Lower lobe of right lung (tissue), 2 donors: ENCODE data around the gene ZNF621. TPM values are rescaled to one million over a fixed set of nuclear protein-coding genes. Genes with fewer than 3 reads are reported as not detected.
"Not testable (repeated sequence)": the region's sequence is repeated elsewhere in the genome, so short reads cannot be mapped to it uniquely, and the experiment has no call there.

ENCODE experiments used
- ATAC-seq, 2 donors: fragments of 200-7000 bp; cut with Tn5 transposase; one replicate each; pipeline ENCODE4 v1.9.1; 2020 to 2022; ENCODE audit warnings: mild to moderate bottlenecking in 2 of 2, moderate library complexity in 2 of 2
- DNase-seq: peaks from one replicate; pipeline ENCODE4 v3.0.0-alpha.2; 2020
- H3K27ac ChIP-seq: fragments of 200-600 bp; one replicate; pipeline ENCODE4 v1.8.0; 2022
- H3K27me3 ChIP-seq: fragments of 200-600 bp; one replicate; pipeline ENCODE4 v1.8.0; 2022; ENCODE audit warnings: low read depth
- H3K36me3 ChIP-seq: fragments of 200-600 bp; one replicate; pipeline ENCODE4 v1.8.0; 2022; ENCODE audit warnings: mild to moderate bottlenecking
- H3K4me1 ChIP-seq: fragments of 200-600 bp; one replicate; pipeline ENCODE4 v1.8.0; 2022
- H3K4me3 ChIP-seq: fragments of 200-600 bp; one replicate; pipeline ENCODE4 v1.8.0; 2022; ENCODE audit warnings: mild to moderate bottlenecking
- H3K9me3 ChIP-seq: fragments of 200-600 bp; one replicate; pipeline ENCODE4 v1.8.0; 2022
- intact Hi-C: fragments of 100-400 bp; cut with DNase I; formaldehyde crosslinking; loops from one replicate; pipeline ENCODE4 v1.11.0; 2022
- total RNA-seq: library from RNA; stranded (reverse); fragmentation: NEBNext Ultra II Directional; extraction: Animal tissue kit (Norgen Biotek cat#: 25700); gene quantifications from one replicate; pipeline ENCODE4 v1.2.1, GENCODE V29; 2021
- TF ChIP-seq, protein P1 (sequence below): fragments of 200-600 bp; IDR thresholded peaks from one replicate; pipeline ENCODE4 v1.8.0; 2022; ENCODE audit warnings: antibody characterized with exemption, mild to moderate bottlenecking
- donor health status: DM: no; HTN: yes; CAD: no; lungs with severe emphysema.

ZNF621 gene
- total RNA-seq, 1 donor from 2014 or later = 19.9 TPM

GRCh38 chr3:40546816-40547215 lies 22.1 kb downstream of the ZNF621 start:
- Histone ChIP-seq H3K27ac (no peak overlapping the region), H3K36me3 (no peaks in the 10 kb centered on the region), H3K27me3 (no peaks in the 10 kb centered on the region), H3K4me3 (no peak overlapping the region), H3K4me1 (no peaks in the 10 kb centered on the region), H3K9me3 (no peaks in the 10 kb centered on the region)
- TF ChIP-seq, protein P1, sequence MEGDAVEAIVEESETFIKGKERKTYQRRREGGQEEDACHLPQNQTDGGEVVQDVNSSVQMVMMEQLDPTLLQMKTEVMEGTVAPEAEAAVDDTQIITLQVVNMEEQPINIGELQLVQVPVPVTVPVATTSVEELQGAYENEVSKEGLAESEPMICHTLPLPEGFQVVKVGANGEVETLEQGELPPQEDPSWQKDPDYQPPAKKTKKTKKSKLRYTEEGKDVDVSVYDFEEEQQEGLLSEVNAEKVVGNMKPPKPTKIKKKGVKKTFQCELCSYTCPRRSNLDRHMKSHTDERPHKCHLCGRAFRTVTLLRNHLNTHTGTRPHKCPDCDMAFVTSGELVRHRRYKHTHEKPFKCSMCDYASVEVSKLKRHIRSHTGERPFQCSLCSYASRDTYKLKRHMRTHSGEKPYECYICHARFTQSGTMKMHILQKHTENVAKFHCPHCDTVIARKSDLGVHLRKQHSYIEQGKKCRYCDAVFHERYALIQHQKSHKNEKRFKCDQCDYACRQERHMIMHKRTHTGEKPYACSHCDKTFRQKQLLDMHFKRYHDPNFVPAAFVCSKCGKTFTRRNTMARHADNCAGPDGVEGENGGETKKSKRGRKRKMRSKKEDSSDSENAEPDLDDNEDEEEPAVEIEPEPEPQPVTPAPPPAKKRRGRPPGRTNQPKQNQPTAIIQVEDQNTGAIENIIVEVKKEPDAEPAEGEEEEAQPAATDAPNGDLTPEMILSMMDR = no peak
- intact Hi-C loops = no loop called here
- DNase-seq (no peak), ATAC-seq (no peak)

- intact Hi-C loops = no loop called here
- DNase-seq (no peak), ATAC-seq (no peak)
- Histone ChIP-seq H3K36me3 (no peaks in the 10 kb centered on the region), H3K4me3 (no peak overlapping the region), H3K27me3 (no peaks in the 10 kb centered on the region), H3K4me1 (no peaks in the 10 kb centered on the region), H3K9me3 (no peaks in the 10 kb centered on the region), H3K27ac (no peak overlapping the region)
- TF ChIP-seq, protein P1 = no peak
These were observed 25.4 kb downstream of the ZNF621 start for GRCh38 chr3:40550167-40550566.

- DNase-seq (no peak), ATAC-seq (no peak)
- Histone ChIP-seq H3K9me3 (no peaks in the 10 kb centered on the region), H3K27ac (no peak overlapping the region), H3K4me1 (no peaks in the 10 kb centered on the region), H3K4me3 (no peak overlapping the region), H3K36me3 (no peaks in the 10 kb centered on the region), H3K27me3 (no peaks in the 10 kb centered on the region)
- intact Hi-C loops = no loop called here
- TF ChIP-seq, protein P1 = no peak
These were observed 32.9 kb downstream of the ZNF621 start for GRCh38 chr3:40557575-40558161.

DNA sequence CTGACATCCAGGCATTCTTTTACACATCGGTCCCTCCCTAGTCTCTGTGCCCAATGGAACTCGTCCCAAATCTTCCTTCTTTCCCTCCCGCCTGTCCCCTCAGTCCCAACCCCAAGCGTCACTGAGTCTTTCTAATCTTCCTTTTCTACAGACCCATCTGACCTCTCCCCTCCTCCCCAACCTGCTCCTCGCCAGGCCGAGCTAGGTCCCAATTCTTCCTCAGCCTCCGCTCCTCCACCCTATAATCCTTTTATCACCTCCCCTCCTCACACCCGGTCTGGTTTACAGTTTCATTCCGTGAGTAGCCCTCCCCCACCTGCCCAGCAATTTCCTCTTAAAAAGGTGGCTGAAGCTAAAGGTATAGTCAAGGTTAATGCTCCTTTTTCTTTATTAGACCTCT lies 37.7 kb downstream of the ZNF621 start:
- ATAC-seq, DNase-seq, H3K9me3 ChIP-seq, H3K4me3 ChIP-seq, H3K27ac ChIP-seq, H3K4me1 ChIP-seq, H3K36me3 ChIP-seq, H3K27me3 ChIP-seq, intact Hi-C loops: not testable (repeated sequence)

DNA sequence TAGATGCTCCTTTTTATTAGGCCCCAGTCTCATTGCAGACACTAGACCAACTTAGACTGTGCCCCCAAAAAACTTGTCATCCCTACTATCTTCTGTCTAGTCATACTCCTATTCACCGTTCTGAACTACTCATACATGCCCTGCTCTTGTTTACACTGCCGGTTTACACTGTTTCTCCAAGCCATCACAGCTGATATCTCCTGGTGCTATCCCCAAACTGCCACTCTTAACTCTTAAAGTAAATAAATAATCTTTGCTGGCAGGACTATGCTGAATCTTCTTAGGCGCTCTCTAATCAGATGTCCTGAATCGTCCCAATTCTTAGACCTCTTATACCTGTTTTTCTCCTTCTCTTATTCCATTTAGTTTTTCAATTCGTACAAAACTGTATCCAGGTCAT lies 40.9 kb downstream of the ZNF621 start:
- ATAC-seq, H3K27me3 ChIP-seq, H3K9me3 ChIP-seq, H3K36me3 ChIP-seq, intact Hi-C loops, H3K27ac ChIP-seq, DNase-seq, H3K4me3 ChIP-seq, H3K4me1 ChIP-seq: not testable (repeated sequence)

DNA sequence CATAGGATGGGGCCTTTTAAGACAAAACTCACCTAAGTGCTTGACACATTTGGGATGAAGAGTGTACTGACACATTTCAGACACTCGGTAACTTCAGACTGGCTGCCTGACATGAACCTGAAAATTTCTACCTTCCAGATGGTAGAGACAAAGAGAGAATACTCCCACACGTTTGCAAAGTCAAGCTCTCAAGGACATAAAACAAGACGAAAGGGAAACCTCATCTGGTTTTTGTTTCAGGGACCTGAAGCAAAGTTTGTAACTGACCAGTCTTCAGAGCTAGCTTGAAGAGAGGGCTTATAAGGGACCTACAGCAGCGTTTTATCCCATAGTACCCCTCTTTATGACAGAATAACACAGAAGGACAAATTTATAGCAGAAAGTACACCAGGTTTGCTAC lies 41.9 kb downstream of the ZNF621 start:
- no peaks in the 10 kb centered on the region for H3K9me3 ChIP-seq
- no peak for DNase-seq
- TF ChIP-seq, protein P1 = no peak
- H3K27ac ChIP-seq = no peak overlapping the region
- ATAC-seq = no peak
- intact Hi-C loops = no loop called here
- no peak overlapping the region for H3K4me3 ChIP-seq
- no peaks in the 10 kb centered on the region for H3K4me1 ChIP-seq
- no peaks in the 10 kb centered on the region for H3K36me3 ChIP-seq
- no peaks in the 10 kb centered on the region for H3K27me3 ChIP-seq

- ATAC-seq (no peak), DNase-seq (no peak)
- intact Hi-C loops = no loop called here
- no peaks in the 10 kb centered on the region for H3K4me1 ChIP-seq
- H3K9me3 ChIP-seq = no peaks in the 10 kb centered on the region
- H3K36me3 ChIP-seq = no peaks in the 10 kb centered on the region
- no peak overlapping the region for H3K4me3 ChIP-seq
- TF ChIP-seq, protein P1 = no peak
- H3K27ac ChIP-seq = no peak overlapping the region
- H3K27me3 ChIP-seq = no peaks in the 10 kb centered on the region
These were observed 47.8 kb downstream of the ZNF621 start for GRCh38 chr3:40572588-40572987.
